Parathyroid adenoma (tissue), 2 donors: ENCODE results near the gene MCCC1.
"Not testable (repeated sequence)": the region's sequence is repeated elsewhere in the genome, so short reads cannot be mapped to it uniquely, and the experiment has no call there.

ENCODE experiments used
- H2AFZ ChIP-seq: fragments of 300-600 bp; sonication (generic); one replicate; pipeline ENCODE4 v1.7.0; 2017; ENCODE audit warnings: antibody characterized with exemption, mild to moderate bottlenecking
- H3K27ac ChIP-seq: fragments of 300-600 bp; sonication (generic); one replicate; pipeline ENCODE4 v1.7.0; 2017
- H3K27me3 ChIP-seq: fragments of 300-600 bp; sonication (generic); one replicate; pipeline ENCODE4 v1.7.0; 2017; ENCODE audit warnings: low read length; ENCODE audit not compliant: control insufficient read depth, insufficient read depth
- H3K36me3 ChIP-seq: fragments of 300-600 bp; sonication (generic); one replicate; pipeline ENCODE4 v1.7.0; 2017; ENCODE audit warnings: low read length; ENCODE audit not compliant: control insufficient read depth, insufficient read depth
- H3K4me1 ChIP-seq: fragments of 300-600 bp; sonication (generic); one replicate; pipeline ENCODE4 v1.7.0; 2017; ENCODE audit warnings: control low read depth
- H3K4me2 ChIP-seq: fragments of 300-600 bp; sonication (generic); one replicate; pipeline ENCODE4 v1.7.0; 2017; ENCODE audit warnings: low read length
- H3K4me3 ChIP-seq: fragments of 300-600 bp; sonication (generic); one replicate; pipeline ENCODE4 v1.7.0; 2017; ENCODE audit warnings: low read depth, low read length
- H3K79me2 ChIP-seq: fragments of 300-600 bp; sonication (generic); one replicate; pipeline ENCODE4 v1.7.0; 2017; ENCODE audit warnings: control low read depth
- H3K9ac ChIP-seq: fragments of 300-600 bp; sonication (generic); one replicate; pipeline ENCODE4 v1.7.0; 2017; ENCODE audit warnings: mild to moderate bottlenecking
- H3K9me3 ChIP-seq: fragments of 300-600 bp; sonication (generic); one replicate; pipeline ENCODE4 v1.7.0; 2017; ENCODE audit warnings: low read length; ENCODE audit not compliant: control insufficient read depth
- TF ChIP-seq, protein P1 (sequence below): fragments of 300-600 bp; sonication (generic); IDR thresholded peaks from one replicate; pipeline ENCODE4 v1.7.0; 2017; ENCODE audit warnings: antibody characterized with exemption, mild to moderate bottlenecking
- donor health status: primary hyperparathyroidism.

The MCCC1 gene

DNA sequence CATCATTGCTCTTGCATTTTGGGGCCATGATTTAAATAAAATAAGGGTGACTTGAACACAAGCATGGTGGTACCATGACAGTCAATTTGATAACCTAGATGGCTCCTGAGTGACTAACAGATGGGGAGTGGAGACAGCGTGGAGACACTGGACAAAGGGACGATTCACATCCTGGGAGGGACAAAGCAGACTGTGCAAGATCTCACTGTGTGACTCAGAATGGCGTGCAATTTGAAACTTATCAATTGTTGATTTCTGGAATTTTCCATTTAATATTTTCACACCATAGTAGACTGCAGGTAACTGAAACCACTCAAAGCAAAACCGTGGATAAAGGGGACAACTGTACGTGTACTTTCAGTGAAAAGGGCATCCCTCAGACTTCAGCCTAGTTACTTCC, 25.5 kb downstream of the MCCC1 start:
- no peaks in the 10 kb centered on the region for H3K27me3 ChIP-seq
- no peaks in the 10 kb centered on the region for H3K4me1 ChIP-seq
- no peak overlapping the region for H3K4me2 ChIP-seq
- no peak overlapping the region for H3K9ac ChIP-seq
- H2AFZ ChIP-seq = no peak overlapping the region
- H3K79me2 ChIP-seq = no peaks in the 10 kb centered on the region
- H3K9me3 ChIP-seq = no peaks in the 10 kb centered on the region
- H3K4me3 ChIP-seq = no peak overlapping the region
- no peaks in the 10 kb centered on the region for H3K36me3 ChIP-seq
- no peak overlapping the region for H3K27ac ChIP-seq
- TF ChIP-seq, protein P1, sequence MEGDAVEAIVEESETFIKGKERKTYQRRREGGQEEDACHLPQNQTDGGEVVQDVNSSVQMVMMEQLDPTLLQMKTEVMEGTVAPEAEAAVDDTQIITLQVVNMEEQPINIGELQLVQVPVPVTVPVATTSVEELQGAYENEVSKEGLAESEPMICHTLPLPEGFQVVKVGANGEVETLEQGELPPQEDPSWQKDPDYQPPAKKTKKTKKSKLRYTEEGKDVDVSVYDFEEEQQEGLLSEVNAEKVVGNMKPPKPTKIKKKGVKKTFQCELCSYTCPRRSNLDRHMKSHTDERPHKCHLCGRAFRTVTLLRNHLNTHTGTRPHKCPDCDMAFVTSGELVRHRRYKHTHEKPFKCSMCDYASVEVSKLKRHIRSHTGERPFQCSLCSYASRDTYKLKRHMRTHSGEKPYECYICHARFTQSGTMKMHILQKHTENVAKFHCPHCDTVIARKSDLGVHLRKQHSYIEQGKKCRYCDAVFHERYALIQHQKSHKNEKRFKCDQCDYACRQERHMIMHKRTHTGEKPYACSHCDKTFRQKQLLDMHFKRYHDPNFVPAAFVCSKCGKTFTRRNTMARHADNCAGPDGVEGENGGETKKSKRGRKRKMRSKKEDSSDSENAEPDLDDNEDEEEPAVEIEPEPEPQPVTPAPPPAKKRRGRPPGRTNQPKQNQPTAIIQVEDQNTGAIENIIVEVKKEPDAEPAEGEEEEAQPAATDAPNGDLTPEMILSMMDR = no peak

DNA sequence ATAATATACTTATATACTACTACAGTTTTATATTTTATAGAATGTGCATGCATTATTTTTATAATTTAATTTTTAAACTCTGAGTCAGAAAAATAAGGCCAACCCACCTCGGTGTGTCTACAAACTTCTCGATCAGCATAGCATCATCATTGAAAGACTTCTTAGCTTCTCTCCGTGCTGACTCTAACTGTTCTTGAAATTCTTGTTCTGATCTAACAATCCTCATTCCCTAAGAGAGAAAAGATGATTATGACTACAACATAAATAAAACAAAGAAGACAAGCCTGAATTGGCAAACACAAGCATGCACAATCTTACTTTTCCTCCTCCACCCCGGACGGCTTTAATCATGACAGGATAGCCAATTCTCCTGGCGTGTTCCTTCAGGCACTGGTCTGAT, 28.4 kb downstream of the MCCC1 start:
- H3K4me2 ChIP-seq = no peak overlapping the region
- H3K27ac ChIP-seq = no peak overlapping the region
- H3K4me1 ChIP-seq = no peaks in the 10 kb centered on the region
- H3K4me3 ChIP-seq = no peak overlapping the region
- no peaks in the 10 kb centered on the region for H3K36me3 ChIP-seq
- H2AFZ ChIP-seq = no peak overlapping the region
- H3K79me2 ChIP-seq = no peaks in the 10 kb centered on the region
- no peaks in the 10 kb centered on the region for H3K27me3 ChIP-seq
- H3K9ac ChIP-seq = no peak overlapping the region
- H3K9me3 ChIP-seq = no peaks in the 10 kb centered on the region
- TF ChIP-seq, protein P1 = no peak

DNA sequence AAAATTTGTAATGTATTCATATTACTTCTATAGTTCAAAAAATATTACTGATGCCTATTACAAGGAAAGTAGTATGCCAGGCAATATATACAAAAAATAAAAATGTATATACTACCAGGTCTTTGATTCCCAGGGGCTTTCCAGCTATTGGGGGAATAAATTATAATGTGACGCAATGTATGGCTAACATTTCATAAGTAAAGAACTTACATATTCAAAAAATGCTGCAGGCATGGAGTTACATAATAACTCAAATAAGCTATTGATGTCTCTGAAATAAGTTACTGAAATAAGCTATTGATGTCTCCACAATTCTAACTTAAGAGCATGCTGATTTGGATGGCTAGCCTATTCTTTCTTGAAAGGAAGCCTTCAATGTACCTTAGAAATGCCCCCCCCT, 30.2 kb downstream of the MCCC1 start:
- no peaks in the 10 kb centered on the region for H3K79me2 ChIP-seq
- H3K4me3 ChIP-seq = no peak overlapping the region
- H2AFZ ChIP-seq = no peak overlapping the region
- no peak overlapping the region for H3K27ac ChIP-seq
- no peaks in the 10 kb centered on the region for H3K36me3 ChIP-seq
- H3K27me3 ChIP-seq = no peaks in the 10 kb centered on the region
- no peak overlapping the region for H3K4me2 ChIP-seq
- TF ChIP-seq, protein P1 = no peak
- H3K4me1 ChIP-seq = no peaks in the 10 kb centered on the region
- H3K9me3 ChIP-seq = no peaks in the 10 kb centered on the region
- H3K9ac ChIP-seq = no peak overlapping the region

DNA sequence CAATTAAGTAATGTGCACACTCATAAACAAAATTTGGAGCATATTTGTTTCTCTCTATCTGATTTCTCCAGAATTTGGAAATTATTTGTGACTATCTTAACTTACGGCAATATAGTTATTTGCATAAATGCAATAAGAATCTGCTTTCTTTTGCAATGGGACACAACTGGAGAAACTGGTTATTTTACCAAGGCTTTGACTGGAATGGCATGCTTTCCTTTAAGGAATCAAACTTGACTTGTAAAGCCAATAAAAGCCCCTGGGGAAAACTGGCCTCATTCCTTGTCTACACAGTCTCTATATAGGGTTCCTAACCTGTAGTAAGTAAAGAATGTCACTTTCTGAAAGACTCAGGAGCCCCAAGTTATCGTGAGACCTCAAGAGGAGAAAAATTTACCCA, 32.4 kb downstream of the MCCC1 start:
- not testable (repeated sequence) for H3K27me3 ChIP-seq, H3K36me3 ChIP-seq

DNA sequence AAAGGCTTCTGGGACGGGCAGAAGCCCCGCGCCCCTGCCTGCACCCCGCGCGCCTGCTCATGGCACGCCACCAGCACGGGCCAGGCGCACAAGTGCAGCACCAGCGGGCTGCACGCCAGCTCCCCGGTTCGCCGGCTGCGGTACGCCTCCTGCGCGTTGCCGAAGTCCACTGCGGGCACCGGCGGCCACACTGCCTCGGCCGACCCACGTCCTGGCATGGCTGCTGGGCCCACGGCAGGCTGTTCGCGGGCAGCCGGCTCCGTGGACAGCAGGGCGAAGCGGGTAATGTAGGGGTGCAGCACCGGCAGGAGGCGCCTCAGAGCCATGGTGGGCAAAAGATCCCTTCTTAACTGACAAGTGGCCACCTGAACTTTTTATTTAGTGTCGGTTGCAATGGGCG, 34.8 kb downstream of the MCCC1 start:
- H3K79me2 ChIP-seq = no peaks in the 10 kb centered on the region
- no peaks in the 10 kb centered on the region for H3K9me3 ChIP-seq
- no peak overlapping the region for H3K9ac ChIP-seq
- TF ChIP-seq, protein P1 = no peak
- H3K4me2 ChIP-seq = no peak overlapping the region
- H3K4me1 ChIP-seq = no peaks in the 10 kb centered on the region
- H2AFZ ChIP-seq = no peak overlapping the region
- no peaks in the 10 kb centered on the region for H3K36me3 ChIP-seq
- H3K27ac ChIP-seq = no peak overlapping the region
- H3K4me3 ChIP-seq = no peak overlapping the region
- H3K27me3 ChIP-seq = no peaks in the 10 kb centered on the region

More for the DNA sequence above, 32.4 kb downstream of the MCCC1 start:
- not testable (repeated sequence) for H3K4me1 ChIP-seq, H3K9ac ChIP-seq, H3K4me3 ChIP-seq, H2AFZ ChIP-seq, H3K4me2 ChIP-seq, H3K79me2 ChIP-seq, H3K27ac ChIP-seq, H3K9me3 ChIP-seq
